Measurements from ENCODE around the gene ZFP90.
A peak's percentile ranks its signal among the peaks of the same experiment; 100 is the strongest.

ZFP90 gene

DNA sequence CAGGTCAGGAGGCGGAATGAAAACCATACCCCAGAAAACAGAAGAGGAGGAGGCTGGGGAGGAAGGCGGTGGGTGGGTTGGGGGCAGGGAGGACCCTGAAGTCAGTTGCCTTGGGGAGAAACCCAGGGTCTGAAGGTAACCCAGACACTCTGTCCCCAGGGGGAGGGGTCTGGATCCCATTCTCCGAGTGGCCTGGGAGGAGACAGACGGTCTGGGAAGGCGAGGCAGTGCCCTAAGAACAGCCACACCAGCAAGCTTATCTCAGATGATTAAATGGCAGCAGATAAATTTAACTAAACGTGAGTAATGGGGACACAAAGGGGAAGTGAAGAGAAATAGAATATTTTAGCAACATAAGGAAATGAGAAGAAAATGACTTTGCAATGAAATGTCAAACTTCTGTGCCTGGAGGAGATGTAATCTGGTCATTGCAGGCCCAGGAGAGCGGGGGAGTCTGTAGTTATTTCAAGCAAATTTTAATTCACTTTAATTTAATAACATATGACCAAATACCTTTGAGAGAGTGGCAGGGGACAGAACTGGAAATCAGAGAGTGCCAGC, 21.4 kb upstream of the ZFP90 start:
- H3K4me3 ChIP-seq (ENCODE audit: low read depth, low read length), result no peak overlapping the region
- TF ChIP-seq, protein P1, sequence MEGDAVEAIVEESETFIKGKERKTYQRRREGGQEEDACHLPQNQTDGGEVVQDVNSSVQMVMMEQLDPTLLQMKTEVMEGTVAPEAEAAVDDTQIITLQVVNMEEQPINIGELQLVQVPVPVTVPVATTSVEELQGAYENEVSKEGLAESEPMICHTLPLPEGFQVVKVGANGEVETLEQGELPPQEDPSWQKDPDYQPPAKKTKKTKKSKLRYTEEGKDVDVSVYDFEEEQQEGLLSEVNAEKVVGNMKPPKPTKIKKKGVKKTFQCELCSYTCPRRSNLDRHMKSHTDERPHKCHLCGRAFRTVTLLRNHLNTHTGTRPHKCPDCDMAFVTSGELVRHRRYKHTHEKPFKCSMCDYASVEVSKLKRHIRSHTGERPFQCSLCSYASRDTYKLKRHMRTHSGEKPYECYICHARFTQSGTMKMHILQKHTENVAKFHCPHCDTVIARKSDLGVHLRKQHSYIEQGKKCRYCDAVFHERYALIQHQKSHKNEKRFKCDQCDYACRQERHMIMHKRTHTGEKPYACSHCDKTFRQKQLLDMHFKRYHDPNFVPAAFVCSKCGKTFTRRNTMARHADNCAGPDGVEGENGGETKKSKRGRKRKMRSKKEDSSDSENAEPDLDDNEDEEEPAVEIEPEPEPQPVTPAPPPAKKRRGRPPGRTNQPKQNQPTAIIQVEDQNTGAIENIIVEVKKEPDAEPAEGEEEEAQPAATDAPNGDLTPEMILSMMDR (conservative IDR thresholded peaks at IDR 0.05; ENCODE audit: low read depth, low read length), result no peak
- DNase-seq (ENCODE audit: low read depth), result no peak

DNA sequence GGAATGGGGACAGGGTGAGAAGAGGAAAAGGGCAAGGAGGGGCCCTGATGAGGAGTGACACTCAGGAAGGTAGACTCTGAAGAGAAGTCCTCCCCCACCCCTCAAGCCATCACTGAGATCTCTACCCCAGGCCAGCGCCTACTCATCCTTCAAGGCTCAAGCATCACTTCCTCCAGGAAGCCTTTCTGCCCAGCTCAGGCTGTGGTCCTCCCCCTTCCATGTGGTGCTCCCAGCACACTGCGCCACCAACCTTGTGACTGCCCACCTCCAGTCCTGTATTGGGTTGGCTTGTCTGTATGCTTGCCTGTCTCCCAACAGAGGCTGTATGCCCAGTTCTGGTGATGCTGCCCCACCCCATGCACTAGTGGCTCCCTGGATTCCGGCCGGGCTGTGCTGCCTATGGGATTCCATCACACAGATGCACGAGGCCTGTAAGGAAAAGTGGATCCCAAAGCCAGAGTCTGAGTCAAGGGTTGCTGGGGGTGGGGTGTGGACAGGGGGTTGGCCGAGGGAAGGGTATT, 19.8 kb upstream of the ZFP90 start:
- no peak overlapping the region for H3K4me3 ChIP-seq (ENCODE audit: low read depth, low read length)
- TF ChIP-seq, protein P1 (conservative IDR thresholded peaks at IDR 0.05; ENCODE audit: low read depth, low read length), result no peak
- DNase-seq (ENCODE audit: low read depth), result no peak

DNA sequence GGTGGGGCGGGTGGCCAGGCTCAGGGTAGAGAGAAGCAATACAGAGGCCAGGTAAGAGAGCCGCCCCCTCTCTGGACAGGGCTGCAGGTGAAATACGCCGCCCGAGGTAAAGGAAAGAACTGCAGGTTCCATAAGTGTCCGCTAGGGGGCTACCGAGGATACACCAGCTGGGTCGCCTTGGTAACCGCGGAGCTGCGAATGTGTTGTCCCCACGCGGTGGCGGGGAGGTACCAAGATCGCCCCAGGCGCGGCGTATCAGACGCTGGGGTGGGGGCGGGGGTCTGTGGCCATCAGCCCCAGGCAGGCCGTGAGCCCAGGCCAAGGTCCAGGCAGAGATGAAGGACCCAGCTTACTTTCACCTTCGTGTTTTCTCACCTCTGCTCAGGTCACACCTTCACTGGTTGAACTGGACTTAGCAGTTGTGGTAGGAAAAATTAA, 18.4 kb upstream of the ZFP90 start:
- H3K4me3 ChIP-seq (ENCODE audit: low read depth, low read length), result peak overlapping the region; percentile 31
- DNase-seq (ENCODE audit: low read depth), result peak; percentile 83
- TF ChIP-seq, protein P1 (conservative IDR thresholded peaks at IDR 0.05; ENCODE audit: low read depth, low read length), result peak; percentile 96

DNA sequence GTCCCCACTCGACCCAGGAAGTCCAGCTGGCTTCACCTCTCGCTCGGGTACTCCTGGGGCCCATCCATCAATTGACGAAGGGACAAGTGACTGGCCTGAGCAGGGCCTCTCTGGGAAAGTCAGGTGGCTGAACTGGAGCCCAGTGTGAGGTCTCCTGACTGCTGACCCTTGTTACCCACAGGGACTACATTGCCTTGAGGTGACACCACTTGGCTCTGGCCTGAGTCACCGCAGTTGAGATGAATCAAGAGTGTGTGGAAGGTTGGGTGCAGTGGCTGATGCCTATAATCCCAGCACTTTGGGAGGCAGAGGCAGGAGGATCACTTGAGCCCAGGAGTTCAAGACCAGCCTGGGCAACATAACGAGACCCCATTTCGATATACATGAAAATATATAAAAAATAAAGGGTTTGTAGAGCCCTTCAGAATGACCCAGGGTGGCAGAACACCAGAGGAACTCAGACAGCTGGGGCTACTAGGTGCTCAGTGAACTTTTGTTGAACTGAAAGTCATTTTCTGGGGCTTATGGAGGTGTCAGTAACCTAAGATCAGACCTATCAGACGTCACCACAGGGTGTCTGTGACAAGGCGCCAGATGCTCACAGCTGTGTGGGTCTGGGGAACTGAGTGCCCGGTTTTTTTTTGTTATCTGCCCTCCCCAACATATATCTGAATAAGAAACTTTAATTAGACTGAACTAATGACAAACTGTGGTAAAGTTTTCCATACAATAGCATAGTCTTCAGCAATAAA, 14.8 kb upstream of the ZFP90 start:
- H3K4me3 ChIP-seq (ENCODE audit: low read depth, low read length), result no peak overlapping the region
- no peak for DNase-seq (ENCODE audit: low read depth)
- TF ChIP-seq, protein P1 (conservative IDR thresholded peaks at IDR 0.05; ENCODE audit: low read depth, low read length), result no peak

DNA sequence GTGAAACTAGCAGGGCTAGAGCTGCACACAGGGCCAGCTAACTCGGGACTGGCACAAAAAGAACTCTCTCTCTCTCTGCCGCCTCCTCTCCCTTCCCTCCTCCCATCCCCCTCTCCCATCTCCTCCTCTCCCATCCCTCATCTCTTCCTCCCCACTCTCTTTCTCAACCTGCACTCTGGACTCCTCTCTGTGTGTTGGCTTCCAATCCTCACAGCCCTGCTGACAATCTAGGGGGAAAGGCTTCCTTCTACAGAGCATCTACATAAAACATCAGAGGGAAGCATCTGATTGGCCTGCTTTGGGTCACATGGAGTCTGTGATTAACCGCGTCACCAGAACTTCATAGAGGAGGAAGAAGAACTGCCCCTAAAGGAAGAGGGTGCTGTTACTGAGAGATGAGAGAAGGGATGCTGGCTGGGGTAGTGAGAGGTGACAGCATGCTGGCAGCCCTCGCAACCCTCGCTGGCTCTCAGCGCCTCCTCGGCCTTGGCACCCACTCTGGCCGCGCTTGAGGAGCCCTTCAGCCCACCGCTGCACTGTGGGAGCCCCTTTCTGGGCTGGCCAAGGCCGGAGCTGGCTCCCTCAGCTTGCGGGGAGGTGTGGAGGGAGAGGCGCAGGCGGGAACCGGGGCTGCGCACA, 12.8 kb upstream of the ZFP90 start:
- TF ChIP-seq, protein P1 (conservative IDR thresholded peaks at IDR 0.05; ENCODE audit: low read depth, low read length), result no peak
- no peak overlapping the region for H3K4me3 ChIP-seq (ENCODE audit: low read depth, low read length)
- no peak for DNase-seq (ENCODE audit: low read depth)

DNA sequence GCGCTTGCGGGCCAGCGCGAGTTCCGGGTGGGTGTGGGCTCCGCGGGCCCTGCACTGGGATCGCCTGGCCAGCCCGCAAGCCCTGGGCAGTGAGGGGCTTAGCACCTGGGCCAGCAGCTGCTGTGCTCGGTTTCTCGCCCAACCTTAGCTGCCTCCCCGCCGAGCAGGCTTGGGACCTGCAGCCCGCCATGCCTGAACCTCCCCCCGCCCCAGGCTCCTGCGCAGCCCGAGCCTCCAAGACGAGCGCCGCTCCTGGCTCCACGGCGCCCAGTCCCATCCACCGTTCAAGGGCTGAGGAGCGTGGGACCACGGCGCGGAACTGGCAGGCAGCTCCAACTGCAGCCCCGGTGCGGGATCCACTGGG, 12.3 kb upstream of the ZFP90 start:
- H3K4me3 ChIP-seq (ENCODE audit: low read depth, low read length), result no peak overlapping the region
- no peak for DNase-seq (ENCODE audit: low read depth)
- TF ChIP-seq, protein P1 (conservative IDR thresholded peaks at IDR 0.05; ENCODE audit: low read depth, low read length), result no peak
